GM21723 (cell line): ENCODE results near the gene DPP10.

Experiments
- ATAC-seq: cut with Tn5 transposase; IDR thresholded peaks from one replicate; pipeline ENCODE4 v1.9.1; 2021; ENCODE audit warnings: mild to moderate bottlenecking, moderate library complexity; ENCODE audit not compliant: unreplicated experiment

The DPP10 gene

GRCh38 chr2:114789989-114790388, 347.5 kb downstream of the DPP10 start:
- no peak for ATAC-seq

GRCh38 chr2:114797540-114797939, 355.1 kb downstream of the DPP10 start:
- ATAC-seq = no peak

GRCh38 chr2:114797942-114798341, 355.5 kb downstream of the DPP10 start:
- ATAC-seq = no peak

- ATAC-seq = no peak
These were observed 357.9 kb downstream of the DPP10 start for GRCh38 chr2:114800371-114800770.

GRCh38 chr2:114805195-114805594, 362.8 kb downstream of the DPP10 start:
- no peak for ATAC-seq

- ATAC-seq = no peak
These were observed 367.7 kb downstream of the DPP10 start for GRCh38 chr2:114810092-114810491.

DNA sequence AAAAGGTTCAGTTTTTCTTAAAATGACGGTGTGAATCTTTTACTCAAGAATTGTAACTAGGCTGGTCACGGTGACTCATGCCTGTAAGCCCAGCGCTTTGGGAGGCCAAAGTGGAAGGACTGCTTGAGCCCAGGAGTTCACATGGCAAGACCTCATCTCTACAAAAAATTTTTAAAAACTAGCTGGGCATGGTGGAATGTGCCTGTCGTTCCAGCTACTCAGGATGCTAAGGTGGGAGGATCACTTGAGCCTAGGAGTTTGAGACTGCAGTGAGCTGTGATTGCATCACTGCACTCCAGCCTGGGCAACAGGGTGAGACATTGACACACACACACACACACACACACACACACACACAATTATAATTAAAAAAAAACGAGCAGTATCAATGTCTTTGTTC, 369.8 kb downstream of the DPP10 start:
- ATAC-seq = no peak

DNA sequence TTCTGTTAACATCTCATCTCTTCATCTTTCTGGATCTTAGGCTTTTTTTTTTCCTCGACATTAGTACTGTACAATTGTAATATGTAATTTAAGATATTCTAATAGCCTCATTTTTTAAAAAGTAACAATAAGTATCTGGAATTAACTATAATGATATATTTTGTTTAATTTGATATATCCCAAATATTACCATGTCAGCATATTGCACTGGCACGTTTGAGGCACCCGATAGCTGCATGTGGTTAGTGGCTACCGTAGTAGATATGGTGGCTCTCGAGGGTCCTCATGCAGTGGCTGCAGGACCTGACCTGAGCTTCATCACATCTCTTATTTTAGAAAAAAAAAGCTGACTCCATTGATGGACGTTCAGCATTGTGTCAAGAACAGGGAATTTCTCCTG, 371.9 kb downstream of the DPP10 start:
- ATAC-seq = no peak

- ATAC-seq = no peak
These were observed 378.6 kb downstream of the DPP10 start for GRCh38 chr2:114821055-114821454.

DNA sequence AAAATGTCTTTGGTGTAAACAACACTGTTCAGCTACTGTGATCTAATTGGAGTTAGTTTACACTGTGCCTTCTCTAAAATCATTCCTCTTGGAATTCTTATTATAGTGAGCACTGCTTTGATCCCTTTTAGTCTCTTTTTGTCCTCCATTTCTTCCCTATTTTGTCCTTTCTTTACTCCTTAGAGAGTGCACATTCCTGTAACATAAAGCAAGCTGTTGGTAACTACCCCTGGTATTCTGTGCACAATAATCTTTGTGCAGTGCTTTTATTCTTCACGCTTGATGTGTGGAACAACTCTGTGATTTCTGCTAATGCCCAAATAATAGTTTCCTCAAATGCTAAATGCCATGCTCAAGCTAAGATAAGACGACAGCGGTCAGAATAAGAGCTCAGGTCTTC, 401.5 kb downstream of the DPP10 start:
- ATAC-seq = no peak

DNA sequence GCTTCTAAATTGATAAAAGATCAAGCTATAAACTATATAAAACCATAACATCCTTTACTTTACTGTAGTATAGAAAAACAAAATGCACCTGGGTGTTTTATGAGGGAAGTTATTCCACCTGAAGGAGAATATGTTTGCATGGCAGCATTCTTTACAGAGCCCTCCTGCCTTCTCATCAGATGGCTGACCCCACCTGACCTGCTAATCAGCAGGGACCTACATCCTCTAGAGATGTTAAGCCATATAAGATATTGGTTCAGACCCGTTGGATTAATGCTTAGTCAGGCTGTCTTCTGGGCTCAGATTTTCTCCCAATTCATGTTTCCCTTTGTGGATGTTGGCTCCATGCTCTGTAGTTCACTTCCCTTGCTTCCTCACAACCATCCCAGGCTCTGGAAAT, 414.8 kb downstream of the DPP10 start:
- ATAC-seq = no peak

GRCh38 chr2:114859726-114860510, 417.5 kb downstream of the DPP10 start:
- ATAC-seq = no peak

- ATAC-seq = no peak
These were observed 419.8 kb downstream of the DPP10 start for GRCh38 chr2:114862243-114862642.

- ATAC-seq = no peak
These were observed 422.5 kb downstream of the DPP10 start for GRCh38 chr2:114864901-114865300.

DNA sequence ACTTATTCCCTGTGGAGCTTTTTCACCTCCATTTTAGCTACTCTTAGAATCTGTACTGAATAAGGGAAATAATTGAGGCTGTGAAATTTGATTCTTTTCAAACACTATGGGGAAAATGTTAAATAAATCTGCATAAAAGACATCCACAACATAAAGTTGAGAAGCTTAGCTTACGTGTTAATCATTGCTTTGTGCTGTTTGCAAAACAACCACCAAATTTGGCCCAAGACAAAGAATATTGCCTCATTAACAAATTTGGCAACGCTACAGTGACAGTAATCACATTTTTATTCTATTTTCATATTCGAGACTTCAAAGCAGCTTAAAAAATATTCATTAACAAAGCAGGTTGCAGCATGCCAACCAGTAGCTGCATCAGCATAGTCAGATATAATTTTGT, 437.6 kb downstream of the DPP10 start:
- no peak for ATAC-seq

GRCh38 chr2:114919985-114920384, 477.5 kb downstream of the DPP10 start:
- ATAC-seq = no peak

DNA sequence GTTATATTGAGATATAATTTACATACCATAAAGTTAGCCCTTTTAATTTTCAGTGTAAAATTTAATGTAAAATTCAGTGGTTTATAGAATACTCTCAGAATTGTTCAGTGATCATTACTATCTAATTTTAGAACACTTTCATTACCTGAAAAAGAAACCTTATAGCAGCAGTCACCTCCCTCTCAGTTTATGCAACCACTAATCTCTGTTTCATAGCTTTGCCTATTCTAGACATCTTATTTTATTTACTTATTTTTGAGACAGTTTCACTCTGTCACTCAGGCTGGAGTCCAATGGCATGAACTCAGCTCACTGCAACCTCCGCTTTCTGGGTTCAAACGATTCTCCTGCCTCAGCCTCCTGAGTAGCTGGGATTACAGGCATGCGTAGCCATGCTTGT, 479.6 kb downstream of the DPP10 start:
- no peak for ATAC-seq

- no peak for ATAC-seq
These were observed 483.1 kb downstream of the DPP10 start for GRCh38 chr2:114925296-114926255.

DNA sequence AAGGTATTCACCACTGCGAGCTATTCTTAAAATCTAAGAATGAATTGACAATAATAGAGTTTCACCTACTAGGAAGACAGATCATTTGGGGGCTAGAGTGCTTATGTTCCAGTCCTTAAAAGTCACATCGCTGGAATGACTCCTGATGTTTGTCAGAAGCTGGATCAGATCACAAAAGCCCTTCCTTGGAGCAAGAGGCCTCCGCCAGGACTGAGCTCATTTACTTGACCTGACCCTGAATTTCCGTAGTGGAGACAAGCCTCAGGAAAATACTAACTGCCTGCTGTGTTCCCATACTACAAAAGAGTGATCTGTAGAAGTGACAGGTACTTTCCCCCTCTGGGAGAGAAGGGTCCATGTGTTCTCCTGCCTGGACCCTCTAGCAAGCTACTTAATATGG, 483.9 kb downstream of the DPP10 start:
- no peak for ATAC-seq

DNA sequence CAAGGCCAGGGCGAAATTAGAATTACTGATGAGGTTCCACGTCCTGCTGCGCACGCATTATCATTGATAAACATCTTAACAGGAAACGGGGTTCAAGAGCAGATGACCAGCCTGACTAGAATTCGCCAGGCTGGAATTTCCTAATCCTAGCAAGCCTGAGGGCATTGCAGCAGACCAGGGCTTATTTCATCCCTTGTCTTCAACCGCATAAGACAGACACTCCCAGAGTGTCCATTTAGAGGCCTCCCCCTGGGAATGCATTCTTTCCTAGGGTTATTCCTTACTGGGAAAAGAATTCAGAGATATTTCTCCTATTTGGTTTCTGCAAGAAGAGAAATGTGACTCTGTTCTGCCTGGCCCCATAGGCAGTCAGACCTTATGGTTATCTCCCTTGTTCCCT, 486.8 kb downstream of the DPP10 start:
- no peak for ATAC-seq

- ATAC-seq = no peak
These were observed 491.3 kb downstream of the DPP10 start for GRCh38 chr2:114933671-114934241.

DNA sequence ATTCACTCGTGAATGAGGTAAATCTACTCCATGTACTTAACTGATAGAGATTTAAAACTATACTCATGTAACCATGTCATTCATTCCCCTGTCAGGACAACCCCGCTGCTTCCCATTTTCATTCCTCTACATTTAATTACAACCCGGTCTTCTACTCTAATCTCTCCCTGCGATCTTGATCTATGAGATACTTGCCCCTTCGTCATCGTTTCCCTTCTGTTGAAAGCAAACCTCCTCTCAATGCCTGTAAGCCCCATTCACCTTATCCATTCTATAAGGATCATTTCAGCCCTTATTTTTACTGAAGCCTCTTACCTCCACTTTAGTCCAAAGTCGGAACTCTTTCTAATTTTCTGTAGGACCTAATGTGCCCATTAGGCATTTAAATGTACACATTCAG, 492.6 kb downstream of the DPP10 start:
- ATAC-seq = no peak
